ENCODE data around the gene UPB1.

UPB1 gene

GRCh38 chr22:24555165-24556039 is 60.3 kb downstream of the UPB1 start, which contains the start of gene SNRPD3:
Gene SNRPD3 (plus strand): TSS chr22:24555999. CDS start chr22:24557675, 1,676 bp downstream.
- TF ChIP-seq CTCF (IDR thresholded peaks at IDR 0.05; ENCODE audit: insufficient read depth, low read length) (no peak), REST (IDR thresholded peaks at IDR 0.05; ENCODE audit: insufficient replicate concordance, low read depth) (peak; percentile 53), GABPA (IDR thresholded peaks at IDR 0.05; ENCODE audit: low read depth) (peak; percentile 97), POLR2AphosphoS5 (IDR thresholded peaks at IDR 0.05; ENCODE audit: low read depth) (peak; percentile 81), SPI1 (IDR thresholded peaks at IDR 0.05; ENCODE audit: borderline replicate concordance, low read depth) (peak; percentile 49; the same call in 1 of the 2 replicates)
- H3K4me3 ChIP-seq (replicated peaks; ENCODE audit: insufficient read depth, low read length): peak within 1 kb of the TSS; percentile 98
- DNase-seq (ENCODE audit: low read depth in 1 of 2, low spot score in 1 of 2): peak; percentile 95 to 99
- no peaks in the 10 kb centered on the region for H3K27me3 ChIP-seq (ENCODE audit: insufficient read depth, poor library complexity, severe bottlenecking)
- peak within 1 kb of the TSS; percentile 98 for H3K27ac ChIP-seq (replicated peaks)

DNA sequence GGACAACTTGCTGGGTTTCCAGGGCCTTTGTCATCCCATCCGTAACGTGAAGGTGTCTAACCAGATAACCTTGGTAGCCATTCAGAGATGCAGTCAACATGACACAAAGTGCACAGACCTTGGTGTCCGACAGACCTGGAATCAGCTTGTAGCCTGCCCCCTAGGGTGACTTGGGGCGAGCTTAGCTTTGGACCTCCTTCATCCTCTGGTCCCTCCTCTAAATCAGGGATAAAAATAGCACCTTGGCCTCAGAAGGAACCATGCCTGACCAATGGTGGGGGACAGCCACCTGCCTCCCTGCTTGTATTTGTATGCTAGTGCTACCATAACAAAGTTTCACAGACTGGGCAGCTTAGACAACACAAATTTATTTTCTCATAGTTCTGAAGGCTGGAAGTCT is 64.3 kb downstream of the UPB1 start:
- H3K4me3 ChIP-seq (replicated peaks; ENCODE audit: insufficient read depth, low read length): no peak overlapping the region
- no peak overlapping the region for H3K27ac ChIP-seq (replicated peaks)
- DNase-seq (ENCODE audit: low read depth in 1 of 2, low spot score in 1 of 2): no peak
- TF ChIP-seq SPI1 (IDR thresholded peaks at IDR 0.05; ENCODE audit: borderline replicate concordance, low read depth): no peak
- no peak for TF ChIP-seq POLR2AphosphoS5 (IDR thresholded peaks at IDR 0.05; ENCODE audit: low read depth)
- TF ChIP-seq CTCF (IDR thresholded peaks at IDR 0.05; ENCODE audit: insufficient read depth, low read length): no peak
- no peak for TF ChIP-seq GABPA (IDR thresholded peaks at IDR 0.05; ENCODE audit: low read depth)
- TF ChIP-seq REST (IDR thresholded peaks at IDR 0.05; ENCODE audit: insufficient replicate concordance, low read depth): no peak
- H3K27me3 ChIP-seq (ENCODE audit: insufficient read depth, poor library complexity, severe bottlenecking): no peaks in the 10 kb centered on the region

DNA sequence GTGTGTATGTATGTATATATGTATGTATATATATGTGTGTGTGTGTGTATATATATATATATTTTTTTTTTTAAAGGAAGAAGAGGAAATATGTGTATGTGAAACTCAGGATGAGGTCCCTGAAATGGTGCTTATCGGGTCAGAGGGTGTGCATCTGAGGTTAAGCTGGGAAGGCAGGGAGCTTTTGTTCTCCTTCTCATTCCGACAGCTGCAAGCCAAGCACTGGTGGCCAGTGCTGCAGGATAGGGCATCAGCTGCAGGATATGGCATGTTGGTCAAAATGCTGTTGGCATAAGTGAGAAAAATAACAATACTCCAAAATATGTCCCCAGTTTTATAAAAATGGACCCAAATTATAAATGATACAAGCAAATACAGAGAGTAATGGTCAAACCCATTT is 68.1 kb downstream of the UPB1 start:
- no peak overlapping the region for H3K27ac ChIP-seq (replicated peaks)
- H3K27me3 ChIP-seq (ENCODE audit: insufficient read depth, poor library complexity, severe bottlenecking): no peaks in the 10 kb centered on the region
- H3K4me3 ChIP-seq (replicated peaks; ENCODE audit: insufficient read depth, low read length): no peak overlapping the region
- no peak for DNase-seq (ENCODE audit: low read depth in 1 of 2, low spot score in 1 of 2)
- TF ChIP-seq POLR2AphosphoS5 (IDR thresholded peaks at IDR 0.05; ENCODE audit: low read depth) (no peak), CTCF (IDR thresholded peaks at IDR 0.05; ENCODE audit: insufficient read depth, low read length) (no peak), REST (IDR thresholded peaks at IDR 0.05; ENCODE audit: insufficient replicate concordance, low read depth) (no peak), GABPA (IDR thresholded peaks at IDR 0.05; ENCODE audit: low read depth) (no peak), SPI1 (IDR thresholded peaks at IDR 0.05; ENCODE audit: borderline replicate concordance, low read depth) (no peak)

Data from HL-60 (cell line).